Stimulated activated naive CD4-positive, alpha-beta T cell (primary cell): ENCODE measurements around the gene SLC1A2.
A peak's percentile ranks its signal among the peaks of the same experiment; 100 is the strongest.

Experiments
- DNase-seq, 6 experiments: peaks; one replicate each; lab custom pipeline; 2025; lab: John Stamatoyannopoulos, UW

SLC1A2 gene

GRCh38 chr11:35225946-35226520 is 193.3 kb downstream of the SLC1A2 start:
- no peak for DNase-seq

- no peak for DNase-seq
Measured at GRCh38 chr11:35223991-35224390, 195.4 kb downstream of the SLC1A2 start.

DNA sequence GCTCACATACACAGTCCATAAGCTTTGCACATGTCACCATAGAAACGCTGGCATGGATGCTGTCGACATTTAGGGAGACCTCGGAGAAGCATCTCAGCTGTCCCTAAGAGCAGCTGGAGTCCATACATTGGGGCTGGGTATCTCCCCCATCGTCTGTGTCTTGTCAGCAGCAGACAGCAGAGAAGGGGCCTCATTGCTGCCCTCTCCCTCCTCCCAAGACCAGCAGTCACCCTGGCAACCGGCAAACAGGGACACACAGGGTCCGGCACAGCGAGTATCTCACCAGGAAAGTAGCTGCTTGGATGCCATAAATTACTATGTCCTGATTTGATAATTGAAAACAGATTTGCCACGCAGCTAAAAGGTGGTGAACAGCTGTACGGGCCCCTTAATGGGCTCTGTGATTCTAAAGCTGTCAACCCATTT is 196.0 kb downstream of the SLC1A2 start:
- DNase-seq, result no peak

- no peak for DNase-seq
Measured at GRCh38 chr11:35218956-35219355, 200.4 kb downstream of the SLC1A2 start.

GRCh38 chr11:35216962-35217678 is 202.2 kb downstream of the SLC1A2 start:
- peak; percentile 29 to 81 (median 52) for DNase-seq

DNA sequence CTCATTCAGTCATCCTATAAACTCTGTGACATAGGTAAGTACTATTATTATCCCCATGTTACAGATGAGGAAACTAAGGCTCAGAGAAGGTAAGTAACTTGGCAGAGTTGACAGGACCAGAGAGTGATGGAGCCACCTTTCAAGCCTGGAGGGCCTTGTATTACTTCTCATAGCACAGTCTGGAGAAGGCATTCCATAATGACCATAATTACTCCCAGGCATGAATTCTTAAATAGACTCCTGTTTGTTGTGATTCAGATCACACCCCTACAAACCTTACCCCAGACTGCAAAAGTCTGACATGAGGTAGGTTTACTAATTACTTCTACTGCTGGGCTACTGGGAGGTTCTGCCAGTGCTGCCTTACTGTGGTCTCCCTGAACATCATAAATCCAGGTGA is 203.4 kb downstream of the SLC1A2 start:
- DNase-seq, result no peak

- DNase-seq, result no peak
Measured at GRCh38 chr11:35214792-35215193, 204.6 kb downstream of the SLC1A2 start.

- DNase-seq, result no peak
Measured at GRCh38 chr11:35214226-35214770, 205.1 kb downstream of the SLC1A2 start.

GRCh38 chr11:35211952-35212351 is 207.4 kb downstream of the SLC1A2 start:
- no peak for DNase-seq

GRCh38 chr11:35210876-35211546 is 208.3 kb downstream of the SLC1A2 start:
- no peak for DNase-seq

- DNase-seq, result no peak
Measured at GRCh38 chr11:35208795-35209194, 210.6 kb downstream of the SLC1A2 start.

GRCh38 chr11:35207471-35208403 is 211.6 kb downstream of the SLC1A2 start:
- no peak for DNase-seq

GRCh38 chr11:35206616-35207015 is 212.7 kb downstream of the SLC1A2 start:
- DNase-seq, result no peak

- no peak for DNase-seq
Measured at GRCh38 chr11:35204614-35205013, 214.7 kb downstream of the SLC1A2 start.
